GM19035 (cell line): ENCODE measurements around the gene FIS1.

ENCODE experiments used
- ATAC-seq: cut with Tn5 transposase; IDR thresholded peaks from one replicate; pipeline ENCODE4 v1.9.1; 2021; ENCODE audit not compliant: unreplicated experiment

The FIS1 gene

GRCh38 chr7:101235050-101235449 lies 9.8 kb downstream of the FIS1 start:
- ATAC-seq = no peak

- ATAC-seq = no peak
These were observed 10.2 kb downstream of the FIS1 start for GRCh38 chr7:101234636-101235035.

- no peak for ATAC-seq
These were observed 10.9 kb downstream of the FIS1 start for GRCh38 chr7:101233907-101234547.

GRCh38 chr7:101232141-101232850 lies 12.6 kb downstream of the FIS1 start:
- ATAC-seq = no peak

DNA sequence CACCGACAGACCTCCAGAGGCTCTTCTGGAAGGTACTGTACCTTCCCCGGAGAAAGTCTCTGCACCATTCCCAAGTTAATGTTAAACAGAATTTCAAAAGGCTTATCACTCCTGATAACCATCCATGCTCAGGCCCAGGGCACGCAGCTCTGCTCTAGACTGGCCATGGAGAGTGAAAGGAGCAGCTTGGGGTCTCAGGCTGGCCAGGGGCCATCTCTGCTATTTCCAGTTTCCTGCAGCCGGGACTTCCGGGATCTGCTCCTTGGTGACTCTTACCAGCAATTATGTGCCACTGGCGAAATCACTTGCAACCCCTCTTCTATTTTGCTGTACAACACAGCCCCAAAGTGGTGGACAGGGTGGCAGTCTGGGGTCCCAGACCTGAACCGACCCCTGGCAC lies 13.2 kb downstream of the FIS1 start:
- ATAC-seq = no peak

- ATAC-seq = no peak
These were observed 18.2 kb downstream of the FIS1 start for GRCh38 chr7:101226721-101227120.

GRCh38 chr7:101225650-101226049 lies 19.2 kb downstream of the FIS1 start:
- ATAC-seq = no peak

DNA sequence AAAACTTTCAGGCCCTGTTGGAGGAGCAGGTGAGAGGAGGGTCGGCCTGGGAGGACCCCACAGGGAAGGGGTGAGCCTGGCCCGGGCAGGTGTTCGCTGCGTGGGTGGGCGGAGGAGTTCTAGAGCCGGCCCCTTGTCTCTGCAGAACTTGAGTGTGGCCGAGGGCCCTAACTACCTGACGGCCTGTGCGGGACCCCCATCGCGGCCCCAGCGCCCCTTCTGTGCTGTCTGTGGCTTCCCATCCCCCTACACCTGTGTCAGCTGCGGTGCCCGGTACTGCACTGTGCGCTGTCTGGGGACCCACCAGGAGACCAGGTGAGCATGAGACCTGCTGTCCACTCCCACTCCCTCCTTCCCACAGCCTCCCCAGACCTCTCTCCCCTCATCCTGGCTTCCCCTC lies 21.4 kb downstream of the FIS1 start:
- no peak for ATAC-seq

GRCh38 chr7:101222275-101222830 lies 22.5 kb downstream of the FIS1 start:
- ATAC-seq = no peak

DNA sequence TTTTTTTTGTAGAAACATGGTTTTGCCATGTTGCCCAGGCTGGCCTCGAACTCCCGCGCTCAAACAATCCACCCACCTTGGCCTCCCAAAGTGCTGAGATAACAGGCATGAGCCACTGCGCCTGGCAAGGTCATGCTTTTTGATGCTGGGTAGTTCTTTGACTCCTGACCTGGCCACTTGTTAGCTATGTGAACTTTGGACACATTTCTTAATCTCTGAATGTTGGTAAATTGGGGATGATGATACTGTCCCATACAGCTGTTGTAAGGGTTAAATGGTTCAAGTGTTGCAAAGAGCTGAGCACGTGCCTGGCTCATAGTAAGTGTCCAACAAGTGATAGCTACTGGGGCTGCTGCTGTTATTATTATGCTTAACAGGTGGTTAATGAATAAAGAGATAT lies 24.6 kb downstream of the FIS1 start:
- ATAC-seq = no peak

GRCh38 chr7:101218236-101219125 lies 26.4 kb downstream of the FIS1 start:
- peak; percentile 1 for ATAC-seq

DNA sequence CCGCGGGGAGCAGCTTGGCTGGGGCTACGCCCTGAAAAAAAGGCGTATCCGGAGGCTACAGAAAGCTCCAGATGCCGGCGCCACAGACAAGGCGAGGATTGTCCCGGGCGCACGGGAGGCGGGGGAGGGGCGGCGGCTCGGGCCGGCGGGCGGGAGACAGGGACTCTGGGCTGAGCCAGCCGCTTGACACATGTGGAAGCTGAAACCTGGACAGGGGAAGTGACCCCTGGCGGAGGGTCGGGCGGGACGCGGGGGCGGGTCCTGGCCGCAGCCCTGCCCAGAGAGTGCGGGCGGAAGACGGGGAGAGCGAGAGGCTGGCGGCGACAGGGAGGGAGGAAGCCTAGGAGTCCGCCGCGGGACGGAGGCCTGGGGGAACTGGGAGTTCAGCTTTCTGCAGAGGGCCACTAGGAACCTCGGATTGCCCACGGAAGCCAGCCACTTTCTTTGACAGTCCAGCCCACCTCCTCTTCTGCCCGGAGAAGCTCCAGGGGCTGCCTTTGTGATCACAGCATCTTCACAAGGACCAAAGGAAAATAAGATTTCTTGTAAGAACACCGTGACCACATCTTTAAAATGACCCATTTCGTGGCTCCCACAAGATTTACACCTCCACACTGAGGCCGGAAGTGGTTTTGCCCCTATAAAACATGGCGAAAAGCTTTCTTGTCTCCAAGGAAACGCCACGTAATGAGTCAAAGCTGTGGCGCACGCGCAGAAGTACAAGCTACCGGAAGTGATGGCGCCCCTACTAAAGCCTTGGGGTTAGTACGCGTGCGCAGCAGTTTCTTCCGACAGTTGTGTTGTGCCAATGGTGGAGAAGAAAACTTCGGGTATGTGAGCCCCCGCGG lies 27.3 kb downstream of the FIS1 start, which contains the start of the genes PLOD3 and ZNHIT1:
TSS of gene PLOD3 (minus strand) at position 194 of the 848 bp plus-strand sequence. CDS start 307 bp downstream, outside the sequence.
TSS of gene ZNHIT1 (plus strand) at position 778 of the 848 bp plus-strand sequence. CDS start at position 809, 31 bp downstream.
- ATAC-seq = peak; percentile 64

GRCh38 chr7:101216860-101217387 lies 28.0 kb downstream of the FIS1 start:
- peak; percentile 22 for ATAC-seq

GRCh38 chr7:101216001-101216859 lies 28.7 kb downstream of the FIS1 start:
- ATAC-seq = no peak

DNA sequence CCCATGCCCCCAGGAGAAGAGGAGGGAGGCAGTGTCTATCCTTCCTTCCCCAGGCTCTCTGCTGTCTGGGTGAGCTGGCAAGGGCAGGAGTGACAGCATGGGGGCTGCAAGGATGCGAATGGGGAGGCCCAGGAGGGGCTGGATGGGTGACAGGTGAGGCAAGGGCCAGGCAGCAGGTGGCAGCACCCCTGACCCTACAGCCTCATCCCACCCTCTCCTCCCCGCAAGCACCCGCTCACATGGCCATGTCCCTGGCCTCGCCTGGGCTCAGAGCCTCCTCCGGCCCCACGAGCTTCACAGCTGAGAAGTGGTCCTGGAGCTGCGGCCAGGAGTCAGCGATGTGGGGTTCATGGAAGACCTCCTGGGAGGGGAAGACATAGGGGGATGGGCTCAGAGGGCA lies 32.9 kb downstream of the FIS1 start:
- ATAC-seq = no peak

GRCh38 chr7:101211501-101211900 lies 33.4 kb downstream of the FIS1 start:
- no peak for ATAC-seq

GRCh38 chr7:101210143-101210542 lies 34.7 kb downstream of the FIS1 start:
- ATAC-seq = no peak

- no peak for ATAC-seq
These were observed 36.1 kb downstream of the FIS1 start for GRCh38 chr7:101208794-101209193.

- ATAC-seq = no peak
These were observed 37.4 kb downstream of the FIS1 start for GRCh38 chr7:101207459-101207858.
